A549 treated with dexamethasone at 1 μM for 4 hours (cell line): Measurements from ENCODE around the gene SEC24A. TPM values are rescaled to one million over a fixed set of nuclear protein-coding genes. Genes with fewer than 3 reads are reported as not detected.

ENCODE experiments used
- total RNA-seq: library from RNA; stranded (reverse); fragments of 200-300 nt; extraction: Qiagen RNA extraction; gene quantifications from 5 replicates; pipeline ENCODE4 v1.2.3, GENCODE V29; 2022

SEC24A gene
- 10.8 to 18.5 TPM (median 17.5 TPM) in 5 replicates for total RNA-seq

GRCh38 chr5:134648425-134649162 is at the start of gene SEC24A:
TSS of gene SEC24A (plus strand) at chr5:134648785. CDS start at chr5:134649077, 292 bp downstream.

GRCh38 chr5:134738133-134738962 is 89.8 kb downstream of the SEC24A start, which contains the start of gene CAMLG:
TSS of gene CAMLG (plus strand) at chr5:134738548. CDS start at chr5:134738621, 73 bp downstream.

GRCh38 chr5:134758504-134759341 is 110.1 kb downstream of the SEC24A start, which contains the start of gene DDX46:
TSS of gene DDX46 (plus strand) at chr5:134758779. CDS start at chr5:134758939, 160 bp downstream.

Other genes starting within 250 kb of the SEC24A start
- gene CDKN2AIPNL, start 236.9 kb upstream of the SEC24A start, total RNA-seq = 39.2 to 46.6 TPM (median 45.7 TPM) in 5 replicates
- 25.8 to 42.7 TPM (median 40.1 TPM) in 5 replicates for gene JADE2, start 123.1 kb upstream of the SEC24A start, total RNA-seq
- gene SAR1B, start 16.0 kb upstream of the SEC24A start, total RNA-seq = 46.1 to 65.9 TPM (median 50.4 TPM) in 5 replicates
- 21.6 to 26.8 TPM (median 25.9 TPM) in 5 replicates for gene CAMLG, start 89.8 kb downstream of the SEC24A start, total RNA-seq
- gene DDX46, start 110.0 kb downstream of the SEC24A start, total RNA-seq = 58.2 to 77.1 TPM (median 72.3 TPM) in 5 replicates
- 15.9 to 26.0 TPM (median 24.3 TPM) in 5 replicates for gene C5orf24, start 197.2 kb downstream of the SEC24A start, total RNA-seq
- gene TXNDC15, start 225.6 kb downstream of the SEC24A start, total RNA-seq = 53.3 to 62.7 TPM (median 56.3 TPM) in 5 replicates